Measurements from ENCODE around the gene ATF1.
"Not testable (repeated sequence)": the region's sequence is repeated elsewhere in the genome, so short reads cannot be mapped to it uniquely, and the experiment has no call there.

ATF1 gene

GRCh38 chr12:50840809-50841487 lies 77.0 kb downstream of the ATF1 start:
- no peak for DNase-seq (ENCODE audit: low read depth)
- no peak for TF ChIP-seq CTCF (IDR thresholded peaks at IDR 0.05; ENCODE audit: low read depth, low read length, missing control alignments)
- H3K4me3 ChIP-seq (ENCODE audit: low read depth, low read length): no peak overlapping the region

- no peak for DNase-seq (ENCODE audit: low read depth)
- H3K4me3 ChIP-seq (ENCODE audit: low read depth, low read length): no peak overlapping the region
- TF ChIP-seq CTCF (IDR thresholded peaks at IDR 0.05; ENCODE audit: low read depth, low read length, missing control alignments): no peak
Observed at GRCh38 chr12:50841716-50842531, 78.0 kb downstream of the ATF1 start.

- H3K4me3 ChIP-seq (ENCODE audit: low read depth, low read length): no peak within 1 kb of the TSS
- TF ChIP-seq CTCF (IDR thresholded peaks at IDR 0.05; ENCODE audit: low read depth, low read length, missing control alignments): no peak
- DNase-seq (ENCODE audit: low read depth): no peak
Observed at GRCh38 chr12:50842637-50843493, 79.0 kb downstream of the ATF1 start, which contains the start of gene TMPRSS12. Gene TMPRSS12 (plus strand): TSS chr12:50842926. CDS start chr12:50842965, 39 bp downstream.

GRCh38 chr12:50845021-50845647 lies 81.2 kb downstream of the ATF1 start:
- no peak overlapping the region for H3K4me3 ChIP-seq (ENCODE audit: low read depth, low read length)
- no peak for DNase-seq (ENCODE audit: low read depth)
- no peak for TF ChIP-seq CTCF (IDR thresholded peaks at IDR 0.05; ENCODE audit: low read depth, low read length, missing control alignments)

- TF ChIP-seq CTCF (IDR thresholded peaks at IDR 0.05; ENCODE audit: low read depth, low read length, missing control alignments): no peak
- no peak for DNase-seq (ENCODE audit: low read depth)
- no peak overlapping the region for H3K4me3 ChIP-seq (ENCODE audit: low read depth, low read length)
Observed at GRCh38 chr12:50848963-50849362, 85.1 kb downstream of the ATF1 start.

GRCh38 chr12:50855218-50855617 lies 91.3 kb downstream of the ATF1 start:
- DNase-seq (ENCODE audit: low read depth); H3K4me3 ChIP-seq (ENCODE audit: low read depth, low read length): not testable (repeated sequence)

GRCh38 chr12:50855679-50856078 lies 91.8 kb downstream of the ATF1 start:
- H3K4me3 ChIP-seq (ENCODE audit: low read depth, low read length); DNase-seq (ENCODE audit: low read depth): not testable (repeated sequence)
